ENCODE measurements around the gene SPTLC3.
A peak's percentile ranks its signal among the peaks of the same experiment; 100 is the strongest.

SPTLC3 gene

DNA sequence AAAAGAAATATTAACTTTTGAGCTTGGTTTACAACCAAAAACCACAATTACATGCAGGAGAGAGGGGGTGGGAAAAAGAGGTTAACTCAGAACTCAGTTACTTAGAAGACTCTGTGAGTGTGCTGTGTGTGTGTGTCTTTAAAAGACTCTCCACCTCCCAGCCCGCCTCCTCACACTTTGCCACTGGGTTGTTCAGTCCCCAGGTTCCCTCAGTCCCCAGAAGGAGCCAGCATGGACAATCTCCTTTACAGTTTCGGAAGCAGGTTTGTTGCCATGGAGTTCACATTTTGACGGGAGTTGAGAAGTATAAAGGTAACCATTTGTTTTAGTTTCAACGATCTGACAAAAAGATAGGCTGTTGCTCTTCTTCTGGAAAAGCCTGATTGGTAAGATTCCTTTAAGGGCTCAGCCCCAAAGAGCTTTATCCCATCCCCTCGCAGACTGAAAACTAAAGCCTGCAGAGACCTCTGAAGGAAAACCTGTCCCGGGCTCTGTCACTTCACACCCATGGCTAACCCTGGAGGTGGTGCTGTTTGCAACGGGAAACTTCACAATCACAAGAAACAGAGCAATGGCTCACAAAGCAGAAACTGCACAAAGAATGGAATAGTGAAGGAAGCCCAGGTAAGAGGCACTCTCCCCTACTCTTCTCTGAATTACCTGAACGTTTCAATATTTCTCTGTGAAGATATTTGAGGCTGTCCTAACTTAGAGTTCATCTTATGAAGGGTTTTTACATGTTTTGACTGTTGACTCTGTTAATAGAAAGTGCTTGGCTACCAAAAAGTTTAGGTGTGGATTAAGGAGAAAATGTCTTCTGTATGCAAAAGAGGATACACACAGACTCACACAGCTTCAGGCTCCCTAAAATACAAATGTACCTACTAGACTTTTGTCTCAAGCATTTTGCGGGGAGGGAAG is at the start of gene SPTLC3:
TSS of gene SPTLC3 (plus strand) at position 212 of the 921 bp plus-strand sequence. CDS start at position 508, 296 bp downstream.
- Histone ChIP-seq H3K27ac (ENCODE audit: low read depth, low read length) (peak within 1 kb of the TSS; percentile 85), H3K27me3 (ENCODE audit: control insufficient read depth in 5 of 5, insufficient read depth in 4 of 5, low read length in 5 of 5) (no peaks in the 10 kb centered on the region), H3K9ac (ENCODE audit: low read length in 5 of 5) (peak within 1 kb of the TSS; percentile 52 to 74 (median 70)), H3K9me3 (ENCODE audit: control insufficient read depth in 5 of 5, low read length in 5 of 5) (no peaks in the 10 kb centered on the region), H3K36me3 (ENCODE audit: control insufficient read depth in 5 of 5, insufficient read depth in 5 of 5, low read length in 5 of 5) (no peaks in the 10 kb centered on the region), H3K4me3 (ENCODE audit: low read depth in 1 of 5, low read length in 5 of 5) (peak within 1 kb of the TSS; percentile 63 to 76 (median 66)), H3K4me1 (ENCODE audit: control insufficient read depth in 5 of 5, insufficient read depth in 5 of 5, low read length in 5 of 5) (peaks cover 2 to 26% (median 13%) of the 10 kb centered on the region in 5 donors)

- Histone ChIP-seq H3K4me3 (ENCODE audit: low read depth in 1 of 5, low read length in 5 of 5) (no peak overlapping the region), H3K4me1 (ENCODE audit: control insufficient read depth in 5 of 5, insufficient read depth in 5 of 5, low read length in 5 of 5) (peaks cover 0 to 8% (median 0%) of the 10 kb centered on the region in 5 donors), H3K36me3 (ENCODE audit: control insufficient read depth in 5 of 5, insufficient read depth in 5 of 5, low read length in 5 of 5) (no peaks in the 10 kb centered on the region), H3K27me3 (ENCODE audit: control insufficient read depth in 5 of 5, insufficient read depth in 4 of 5, low read length in 5 of 5) (no peaks in the 10 kb centered on the region), H3K9me3 (ENCODE audit: control insufficient read depth in 5 of 5, low read length in 5 of 5) (no peaks in the 10 kb centered on the region), H3K9ac (ENCODE audit: low read length in 5 of 5) (no peak overlapping the region), H3K27ac (ENCODE audit: low read depth, low read length) (no peak overlapping the region)
Measured at GRCh38 chr20:12961725-12962124, 47.0 kb upstream of the SPTLC3 start.

DNA sequence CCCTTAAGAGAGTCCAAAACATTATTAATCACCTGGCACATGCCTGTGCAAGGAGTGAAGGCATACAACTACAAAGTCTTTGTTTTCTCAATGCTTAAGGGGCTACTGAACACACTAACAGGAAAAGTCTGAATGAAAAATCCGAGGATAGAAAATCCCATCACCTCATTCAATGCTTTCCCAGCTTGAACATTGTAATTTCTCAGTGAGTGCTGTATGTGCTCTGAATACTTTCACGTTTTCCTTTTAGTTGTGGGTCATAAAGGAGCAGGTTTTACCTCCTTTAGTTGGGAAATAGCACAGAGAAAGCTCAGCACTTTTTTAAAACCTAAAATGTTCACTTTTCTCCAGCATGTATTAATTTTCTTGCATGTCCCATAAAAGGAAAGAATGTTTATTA is 45.9 kb upstream of the SPTLC3 start:
- no peak overlapping the region for H3K27ac ChIP-seq (ENCODE audit: low read depth, low read length)
- H3K4me3 ChIP-seq (ENCODE audit: low read depth in 1 of 5, low read length in 5 of 5), result no peak overlapping the region
- H3K36me3 ChIP-seq (ENCODE audit: control insufficient read depth in 5 of 5, insufficient read depth in 5 of 5, low read length in 5 of 5), result no peaks in the 10 kb centered on the region
- peaks cover 0 to 8% (median 0%) of the 10 kb centered on the region in 5 donors for H3K4me1 ChIP-seq (ENCODE audit: control insufficient read depth in 5 of 5, insufficient read depth in 5 of 5, low read length in 5 of 5)
- H3K9ac ChIP-seq (ENCODE audit: low read length in 5 of 5), result no peak overlapping the region
- H3K9me3 ChIP-seq (ENCODE audit: control insufficient read depth in 5 of 5, low read length in 5 of 5), result no peaks in the 10 kb centered on the region
- no peaks in the 10 kb centered on the region for H3K27me3 ChIP-seq (ENCODE audit: control insufficient read depth in 5 of 5, insufficient read depth in 4 of 5, low read length in 5 of 5)

DNA sequence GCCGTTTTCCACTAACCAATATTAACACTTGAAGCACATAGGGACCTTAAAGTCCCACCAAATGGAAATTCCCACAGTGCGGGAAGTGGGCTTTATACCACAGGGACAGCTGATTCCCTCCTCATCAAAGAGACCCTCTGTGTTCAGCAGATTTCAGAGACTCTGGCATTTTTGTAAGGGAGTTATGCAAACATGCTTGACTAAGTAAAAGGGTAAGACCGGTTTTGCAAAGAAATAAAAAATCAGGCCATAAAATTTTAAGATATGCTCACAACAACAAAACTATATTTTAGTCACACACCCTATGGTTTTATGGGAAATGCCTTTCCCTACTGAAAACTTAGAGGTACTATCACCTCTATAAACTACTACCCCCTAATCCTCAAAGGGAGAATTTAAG is 45.4 kb upstream of the SPTLC3 start:
- peaks cover 0 to 8% (median 0%) of the 10 kb centered on the region in 5 donors for H3K4me1 ChIP-seq (ENCODE audit: control insufficient read depth in 5 of 5, insufficient read depth in 5 of 5, low read length in 5 of 5)
- no peaks in the 10 kb centered on the region for H3K27me3 ChIP-seq (ENCODE audit: control insufficient read depth in 5 of 5, insufficient read depth in 4 of 5, low read length in 5 of 5)
- no peaks in the 10 kb centered on the region for H3K9me3 ChIP-seq (ENCODE audit: control insufficient read depth in 5 of 5, low read length in 5 of 5)
- no peak overlapping the region for H3K27ac ChIP-seq (ENCODE audit: low read depth, low read length)
- H3K36me3 ChIP-seq (ENCODE audit: control insufficient read depth in 5 of 5, insufficient read depth in 5 of 5, low read length in 5 of 5), result no peaks in the 10 kb centered on the region
- no peak overlapping the region for H3K9ac ChIP-seq (ENCODE audit: low read length in 5 of 5)
- no peak overlapping the region for H3K4me3 ChIP-seq (ENCODE audit: low read depth in 1 of 5, low read length in 5 of 5)

GRCh38 chr20:12965212-12965869 is 43.4 kb upstream of the SPTLC3 start:
- Histone ChIP-seq H3K4me3 (ENCODE audit: low read depth in 1 of 5, low read length in 5 of 5) (no peak overlapping the region), H3K36me3 (ENCODE audit: control insufficient read depth in 5 of 5, insufficient read depth in 5 of 5, low read length in 5 of 5) (no peaks in the 10 kb centered on the region), H3K4me1 (ENCODE audit: control insufficient read depth in 5 of 5, insufficient read depth in 5 of 5, low read length in 5 of 5) (peaks cover 0 to 8% (median under 1%) of the 10 kb centered on the region in 5 donors), H3K27me3 (ENCODE audit: control insufficient read depth in 5 of 5, insufficient read depth in 4 of 5, low read length in 5 of 5) (no peaks in the 10 kb centered on the region), H3K9ac (ENCODE audit: low read length in 5 of 5) (peak overlapping the region in 1 of 5 donors; percentile 29), H3K9me3 (ENCODE audit: control insufficient read depth in 5 of 5, low read length in 5 of 5) (no peaks in the 10 kb centered on the region), H3K27ac (ENCODE audit: low read depth, low read length) (no peak overlapping the region)

DNA sequence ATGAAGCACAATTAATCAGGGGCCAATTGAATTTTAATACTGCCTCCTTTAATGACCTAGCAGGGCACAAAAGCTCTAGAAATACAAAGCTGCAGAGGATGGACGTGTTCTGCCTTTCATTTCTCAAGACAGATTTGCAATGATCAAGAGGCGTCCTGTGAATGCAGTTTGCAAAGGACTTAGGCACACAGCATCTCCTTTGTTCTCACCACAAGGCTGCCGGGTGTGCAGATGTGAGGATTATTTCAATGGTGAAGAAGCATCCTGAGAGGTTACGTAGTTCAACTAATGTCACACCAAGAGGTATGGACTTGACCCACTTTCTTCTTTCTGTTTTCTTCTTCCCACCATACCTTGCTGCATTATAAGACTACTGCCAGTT is 42.9 kb upstream of the SPTLC3 start:
- Histone ChIP-seq H3K9ac (ENCODE audit: low read length in 5 of 5) (no peak overlapping the region), H3K9me3 (ENCODE audit: control insufficient read depth in 5 of 5, low read length in 5 of 5) (no peaks in the 10 kb centered on the region), H3K36me3 (ENCODE audit: control insufficient read depth in 5 of 5, insufficient read depth in 5 of 5, low read length in 5 of 5) (no peaks in the 10 kb centered on the region), H3K27me3 (ENCODE audit: control insufficient read depth in 5 of 5, insufficient read depth in 4 of 5, low read length in 5 of 5) (no peaks in the 10 kb centered on the region), H3K27ac (ENCODE audit: low read depth, low read length) (no peak overlapping the region), H3K4me1 (ENCODE audit: control insufficient read depth in 5 of 5, insufficient read depth in 5 of 5, low read length in 5 of 5) (peaks cover 0 to 10% (median 4%) of the 10 kb centered on the region in 5 donors), H3K4me3 (ENCODE audit: low read depth in 1 of 5, low read length in 5 of 5) (no peak overlapping the region)

GRCh38 chr20:12966468-12967085 is 42.2 kb upstream of the SPTLC3 start:
- no peaks in the 10 kb centered on the region for H3K36me3 ChIP-seq (ENCODE audit: control insufficient read depth in 5 of 5, insufficient read depth in 5 of 5, low read length in 5 of 5)
- no peaks in the 10 kb centered on the region for H3K9me3 ChIP-seq (ENCODE audit: control insufficient read depth in 5 of 5, low read length in 5 of 5)
- no peak overlapping the region for H3K9ac ChIP-seq (ENCODE audit: low read length in 5 of 5)
- H3K27ac ChIP-seq (ENCODE audit: low read depth, low read length), result no peak overlapping the region
- H3K4me3 ChIP-seq (ENCODE audit: low read depth in 1 of 5, low read length in 5 of 5), result no peak overlapping the region
- peaks cover 0 to 10% (median 4%) of the 10 kb centered on the region in 5 donors for H3K4me1 ChIP-seq (ENCODE audit: control insufficient read depth in 5 of 5, insufficient read depth in 5 of 5, low read length in 5 of 5)
- no peaks in the 10 kb centered on the region for H3K27me3 ChIP-seq (ENCODE audit: control insufficient read depth in 5 of 5, insufficient read depth in 4 of 5, low read length in 5 of 5)

GRCh38 chr20:12967932-12968331 is 40.8 kb upstream of the SPTLC3 start:
- H3K27ac ChIP-seq (ENCODE audit: low read depth, low read length), result no peak overlapping the region
- H3K4me1 ChIP-seq (ENCODE audit: control insufficient read depth in 5 of 5, insufficient read depth in 5 of 5, low read length in 5 of 5), result peaks cover 0 to 10% (median 4%) of the 10 kb centered on the region in 5 donors
- H3K9me3 ChIP-seq (ENCODE audit: control insufficient read depth in 5 of 5, low read length in 5 of 5), result no peaks in the 10 kb centered on the region
- H3K4me3 ChIP-seq (ENCODE audit: low read depth in 1 of 5, low read length in 5 of 5), result no peak overlapping the region
- H3K9ac ChIP-seq (ENCODE audit: low read length in 5 of 5), result peak overlapping the region in 1 of 5 donors; percentile 32
- H3K27me3 ChIP-seq (ENCODE audit: control insufficient read depth in 5 of 5, insufficient read depth in 4 of 5, low read length in 5 of 5), result no peaks in the 10 kb centered on the region
- no peaks in the 10 kb centered on the region for H3K36me3 ChIP-seq (ENCODE audit: control insufficient read depth in 5 of 5, insufficient read depth in 5 of 5, low read length in 5 of 5)

- no peak overlapping the region for H3K27ac ChIP-seq (ENCODE audit: low read depth, low read length)
- H3K9ac ChIP-seq (ENCODE audit: low read length in 5 of 5), result no peak overlapping the region
- H3K36me3 ChIP-seq (ENCODE audit: control insufficient read depth in 5 of 5, insufficient read depth in 5 of 5, low read length in 5 of 5), result no peaks in the 10 kb centered on the region
- H3K4me3 ChIP-seq (ENCODE audit: low read depth in 1 of 5, low read length in 5 of 5), result no peak overlapping the region
- H3K4me1 ChIP-seq (ENCODE audit: control insufficient read depth in 5 of 5, insufficient read depth in 5 of 5, low read length in 5 of 5), result peaks cover 0 to 5% (median 4%) of the 10 kb centered on the region in 5 donors
- no peaks in the 10 kb centered on the region for H3K27me3 ChIP-seq (ENCODE audit: control insufficient read depth in 5 of 5, insufficient read depth in 4 of 5, low read length in 5 of 5)
- no peaks in the 10 kb centered on the region for H3K9me3 ChIP-seq (ENCODE audit: control insufficient read depth in 5 of 5, low read length in 5 of 5)
Measured at GRCh38 chr20:12968472-12968871, 40.3 kb upstream of the SPTLC3 start.

Data from subcutaneous abdominal adipose tissue (tissue), 5 donors.